ENCODE results near the gene HS3ST6. TPM values are rescaled to one million over a fixed set of nuclear protein-coding genes. Genes with fewer than 3 reads are reported as not detected.
A peak's percentile ranks its signal among the peaks of the same experiment; 100 is the strongest.

The HS3ST6 gene
- total and polyA plus RNA-seq, 9 of the 15 experiments (the other 6 are each of a cell fraction or from before 2014, with no cell fraction given): not detected

DNA sequence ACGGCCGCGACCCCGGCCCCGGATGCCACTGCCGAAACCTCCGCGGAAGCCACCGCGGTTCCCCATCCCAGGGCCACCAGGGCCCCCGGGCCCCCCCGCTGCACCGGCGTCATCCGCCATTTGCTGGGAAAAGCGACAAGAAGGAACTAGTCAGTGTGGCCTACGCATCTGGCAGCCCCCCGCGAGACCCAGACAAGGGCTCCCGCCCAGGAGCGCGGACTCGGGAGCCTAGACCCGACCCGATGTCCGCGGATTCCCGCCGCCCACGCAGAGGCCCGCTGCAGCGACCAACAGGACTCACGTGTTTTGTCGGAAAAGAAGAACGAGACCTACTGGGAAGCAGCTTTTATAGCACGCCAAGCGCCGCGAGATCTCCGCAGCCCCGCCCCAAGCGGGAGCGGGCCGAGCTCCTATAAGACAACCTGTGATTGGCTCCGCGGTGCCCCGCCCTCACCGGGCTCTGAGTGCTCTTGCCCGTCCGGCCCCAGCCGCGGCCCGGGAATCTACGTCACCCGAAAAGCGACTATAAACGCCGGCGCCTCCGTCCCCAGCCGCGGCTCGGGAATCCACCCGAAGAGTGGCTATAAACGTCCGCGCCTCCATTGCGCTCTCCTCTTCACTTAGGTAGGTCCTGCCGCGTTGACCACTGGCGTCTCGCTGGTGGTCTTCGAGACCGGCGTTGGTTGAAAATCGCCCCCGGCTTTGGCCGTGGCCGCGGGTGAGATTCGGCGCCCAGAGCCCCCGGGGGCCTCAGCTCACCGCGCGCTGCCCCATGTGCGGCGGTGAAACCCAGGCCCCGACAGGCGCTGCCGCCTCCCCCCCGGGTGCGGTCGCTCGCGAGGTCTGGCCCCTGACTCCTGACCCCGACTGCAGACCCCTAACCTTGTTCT is 46.5 kb upstream of the HS3ST6 start, which contains the start of gene RPS2 (continued):
- peak; percentile 94 for TF ChIP-seq PHF8 (IDR thresholded peaks at IDR 0.05; ENCODE audit: borderline replicate concordance, low read length)
- 0 out of 2 replicates have a peak, but pooled peaks have one; percentile 39 for TF ChIP-seq ZNF41 (CRISPR knock-in tag; conservative IDR thresholded peaks at IDR 0.05)
- no peak for TF ChIP-seq PURB (CRISPR knock-in tag; IDR thresholded peaks at IDR 0.05; ENCODE audit: low read depth)
- TF ChIP-seq, protein P1, sequence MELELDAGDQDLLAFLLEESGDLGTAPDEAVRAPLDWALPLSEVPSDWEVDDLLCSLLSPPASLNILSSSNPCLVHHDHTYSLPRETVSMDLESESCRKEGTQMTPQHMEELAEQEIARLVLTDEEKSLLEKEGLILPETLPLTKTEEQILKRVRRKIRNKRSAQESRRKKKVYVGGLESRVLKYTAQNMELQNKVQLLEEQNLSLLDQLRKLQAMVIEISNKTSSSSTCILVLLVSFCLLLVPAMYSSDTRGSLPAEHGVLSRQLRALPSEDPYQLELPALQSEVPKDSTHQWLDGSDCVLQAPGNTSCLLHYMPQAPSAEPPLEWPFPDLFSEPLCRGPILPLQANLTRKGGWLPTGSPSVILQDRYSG (tag; conservative IDR thresholded peaks at IDR 0.05; ENCODE audit: low read depth): no peak
- no peak for TF ChIP-seq ZNF79 (CRISPR knock-in tag; IDR thresholded peaks at IDR 0.05; ENCODE audit: low read depth)
- TF ChIP-seq HNRNPL (IDR thresholded peaks at IDR 0.05; ENCODE audit: low read depth, low read length): peak; percentile 96
- peak; percentile 3 for TF ChIP-seq PCBP2 (IDR thresholded peaks at IDR 0.05; ENCODE audit: low read depth, low read length, poor library complexity, severe bottlenecking)
- no peak for TF ChIP-seq ZNF133 (CRISPR knock-in tag; IDR thresholded peaks at IDR 0.05)
- no peak for TF ChIP-seq DMBX1 (CRISPR knock-in tag; IDR thresholded peaks at IDR 0.05; ENCODE audit: borderline replicate concordance)
- TF ChIP-seq, protein P2, sequence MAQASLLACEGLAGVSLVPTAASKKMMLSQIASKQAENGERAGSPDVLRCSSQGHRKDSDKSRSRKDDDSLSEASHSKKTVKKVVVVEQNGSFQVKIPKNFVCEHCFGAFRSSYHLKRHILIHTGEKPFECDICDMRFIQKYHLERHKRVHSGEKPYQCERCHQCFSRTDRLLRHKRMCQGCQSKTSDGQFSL (CRISPR knock-in tag; IDR thresholded peaks at IDR 0.05): peak; percentile 77; the same call in 1 of the 2 replicates
- TF ChIP-seq, protein P2 (tag; IDR thresholded peaks at IDR 0.05): no peak; a peak in 1 of 4 replicates
- no peak for TF ChIP-seq ZNF24 (IDR thresholded peaks at IDR 0.05)
- TF ChIP-seq, protein P3, sequence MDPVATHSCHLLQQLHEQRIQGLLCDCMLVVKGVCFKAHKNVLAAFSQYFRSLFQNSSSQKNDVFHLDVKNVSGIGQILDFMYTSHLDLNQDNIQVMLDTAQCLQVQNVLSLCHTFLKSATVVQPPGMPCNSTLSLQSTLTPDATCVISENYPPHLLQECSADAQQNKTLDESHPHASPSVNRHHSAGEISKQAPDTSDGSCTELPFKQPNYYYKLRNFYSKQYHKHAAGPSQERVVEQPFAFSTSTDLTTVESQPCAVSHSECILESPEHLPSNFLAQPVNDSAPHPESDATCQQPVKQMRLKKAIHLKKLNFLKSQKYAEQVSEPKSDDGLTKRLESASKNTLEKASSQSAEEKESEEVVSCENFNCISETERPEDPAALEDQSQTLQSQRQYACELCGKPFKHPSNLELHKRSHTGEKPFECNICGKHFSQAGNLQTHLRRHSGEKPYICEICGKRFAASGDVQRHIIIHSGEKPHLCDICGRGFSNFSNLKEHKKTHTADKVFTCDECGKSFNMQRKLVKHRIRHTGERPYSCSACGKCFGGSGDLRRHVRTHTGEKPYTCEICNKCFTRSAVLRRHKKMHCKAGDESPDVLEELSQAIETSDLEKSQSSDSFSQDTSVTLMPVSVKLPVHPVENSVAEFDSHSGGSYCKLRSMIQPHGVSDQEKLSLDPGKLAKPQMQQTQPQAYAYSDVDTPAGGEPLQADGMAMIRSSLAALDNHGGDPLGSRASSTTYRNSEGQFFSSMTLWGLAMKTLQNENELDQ (CRISPR knock-in tag; IDR thresholded peaks at IDR 0.05; ENCODE audit: borderline replicate concordance): peak; percentile 84; the same call in 1 of the 2 replicates
- TF ChIP-seq ZFP36 (IDR thresholded peaks at IDR 0.05; ENCODE audit: low read depth, low read length, partially characterized antibody): no peak
- TF ChIP-seq RBFOX2 (IDR thresholded peaks at IDR 0.05; ENCODE audit: low read depth, low read length): peak; percentile 99
- TF ChIP-seq, protein P4, sequence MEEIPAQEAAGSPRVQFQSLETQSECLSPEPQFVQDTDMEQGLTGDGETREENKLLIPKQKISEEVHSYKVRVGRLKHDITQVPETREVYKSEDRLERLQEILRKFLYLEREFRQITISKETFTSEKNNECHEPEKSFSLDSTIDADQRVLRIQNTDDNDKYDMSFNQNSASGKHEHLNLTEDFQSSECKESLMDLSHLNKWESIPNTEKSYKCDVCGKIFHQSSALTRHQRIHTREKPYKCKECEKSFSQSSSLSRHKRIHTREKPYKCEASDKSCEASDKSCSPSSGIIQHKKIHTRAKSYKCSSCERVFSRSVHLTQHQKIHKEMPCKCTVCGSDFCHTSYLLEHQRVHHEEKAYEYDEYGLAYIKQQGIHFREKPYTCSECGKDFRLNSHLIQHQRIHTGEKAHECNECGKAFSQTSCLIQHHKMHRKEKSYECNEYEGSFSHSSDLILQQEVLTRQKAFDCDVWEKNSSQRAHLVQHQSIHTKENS (CRISPR knock-in tag; IDR thresholded peaks at IDR 0.05): peak; percentile 47; the same call in 1 of the 2 replicates
